GM12878 (cell line): Measurements from ENCODE around the gene PRSS2. TPM values are rescaled to one million over a fixed set of nuclear protein-coding genes. Genes with fewer than 3 reads are reported as not detected.
A peak's percentile ranks its signal among the peaks of the same experiment; 100 is the strongest.

ENCODE experiments used
- CEBPZ ChIP-seq: fragments of 150-350 bp; IDR thresholded peaks from 2 replicates; pipeline ENCODE4 v1.6.1; 2016; ENCODE audit warnings: low read depth, low read length
- EED ChIP-seq: sonication (generic); IDR thresholded peaks from 2 replicates; pipeline ENCODE4 v1.6.1; 2016; ENCODE audit warnings: antibody characterized with exemption, low read depth
- IKZF1 ChIP-seq: fragments of 450-650 bp; conservative IDR thresholded peaks from 2 replicates; pipeline ENCODE4 v1.6.1; 2017; ENCODE audit warnings: antibody characterized with exemption, mild to moderate bottlenecking
- IKZF2 ChIP-seq, 2 experiments: fragments of 450-650 bp; IDR thresholded peaks; 2 replicates each; pipeline ENCODE4 v1.6.1; 2017; ENCODE audit warnings: mild to moderate bottlenecking in 2 of 2, moderate library complexity in 2 of 2
- IRF4 ChIP-seq: IDR thresholded peaks from 2 replicates; pipeline ENCODE4 v1.6.1; 2011; ENCODE audit warnings: low read depth, low read length
- SPI1 ChIP-seq: IDR thresholded peaks from 2 replicates; pipeline ENCODE4 v1.6.1; 2011; ENCODE audit warnings: low read depth, mild to moderate bottlenecking, low read length, moderate library complexity, borderline replicate concordance; ENCODE audit not compliant: insufficient read depth
- TAF1 ChIP-seq: IDR thresholded peaks from 2 replicates; pipeline ENCODE4 v1.6.1; 2011; ENCODE audit warnings: mild to moderate bottlenecking, low read depth, low read length, borderline replicate concordance
- ZNF687 ChIP-seq: fragments of 450-650 bp; IDR thresholded peaks from 2 replicates; pipeline ENCODE4 v1.6.1; 2017; ENCODE audit warnings: mild to moderate bottlenecking, moderate library complexity
- polyA plus RNA-seq, 11 experiments: library from polyadenylated mRNA; depleted of rRNA in 4 of 11; unstranded in 6 of 11; stranded (reverse) in 5 of 11; fragments of >200 nt; fragmentation: Nextera tagmentation in 4 of 11; fragmentation: Illumina TruSeq in 1 of 11; extraction: Ambion mirVana in 4 of 11; extraction: Trizol in 1 of 11; gene quantifications; 1 replicate in 1 of 11; 2 replicates in 10 of 11; pipeline versions ENCODE4 v1.2.1 to v1.2.3, GENCODE V29; 2011 to 2016; ENCODE audit warnings: inconsistent platforms in 2 of 11, missing spikeins in 2 of 11, low read depth in 1 of 11
- total RNA-seq, 4 experiments: library from RNA; depleted of rRNA in 3 of 4; stranded (reverse); fragments of >200 nt in 3 of 4; fragmentation: Illumina TruSeq in 1 of 4; extraction: Trizol in 1 of 4; gene quantifications; 2 replicates each; pipeline versions ENCODE4 v1.2.1 to v1.2.3, GENCODE V29; 2013 to 2021
- TF ChIP-seq, protein P1 (sequence below), 3 experiments: IDR thresholded peaks in 2 of 3; conservative IDR thresholded peaks in 1 of 3; 2 replicates each; pipeline ENCODE4 v1.5.1; 2011; ENCODE audit warnings: low read depth in 3 of 3, low read length in 3 of 3, mild to moderate bottlenecking in 3 of 3, control low read depth in 2 of 3, moderate library complexity in 2 of 3, inconsistent platforms in 1 of 3, mixed read lengths in 1 of 3; ENCODE audit not compliant: control insufficient read depth in 2 of 3, insufficient read depth in 1 of 3; ENCODE audit errors: extremely low read depth in 1 of 3

Gene PRSS2
- total and polyA plus RNA-seq, 10 of the 15 experiments (the other 5 are each of a cell fraction or from before 2014, with no cell fraction given): 0.21 to 28.8 (median 0.41) TPM; not detected in 7

- TF ChIP-seq CEBPZ (no peak), IKZF2 (IDR thresholded peaks at IDR 0.05) (peak; percentile 71 to 77; a peak in 2 of 4 replicates), SPI1 (no peak), EED (no peak), TAF1 (no peak), ZNF687 (no peak), IKZF1 (peak; percentile 57; the same call in 1 of the 2 replicates), IRF4 (no peak)
- TF ChIP-seq, protein P1, sequence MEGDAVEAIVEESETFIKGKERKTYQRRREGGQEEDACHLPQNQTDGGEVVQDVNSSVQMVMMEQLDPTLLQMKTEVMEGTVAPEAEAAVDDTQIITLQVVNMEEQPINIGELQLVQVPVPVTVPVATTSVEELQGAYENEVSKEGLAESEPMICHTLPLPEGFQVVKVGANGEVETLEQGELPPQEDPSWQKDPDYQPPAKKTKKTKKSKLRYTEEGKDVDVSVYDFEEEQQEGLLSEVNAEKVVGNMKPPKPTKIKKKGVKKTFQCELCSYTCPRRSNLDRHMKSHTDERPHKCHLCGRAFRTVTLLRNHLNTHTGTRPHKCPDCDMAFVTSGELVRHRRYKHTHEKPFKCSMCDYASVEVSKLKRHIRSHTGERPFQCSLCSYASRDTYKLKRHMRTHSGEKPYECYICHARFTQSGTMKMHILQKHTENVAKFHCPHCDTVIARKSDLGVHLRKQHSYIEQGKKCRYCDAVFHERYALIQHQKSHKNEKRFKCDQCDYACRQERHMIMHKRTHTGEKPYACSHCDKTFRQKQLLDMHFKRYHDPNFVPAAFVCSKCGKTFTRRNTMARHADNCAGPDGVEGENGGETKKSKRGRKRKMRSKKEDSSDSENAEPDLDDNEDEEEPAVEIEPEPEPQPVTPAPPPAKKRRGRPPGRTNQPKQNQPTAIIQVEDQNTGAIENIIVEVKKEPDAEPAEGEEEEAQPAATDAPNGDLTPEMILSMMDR (IDR thresholded peaks at IDR 0.05 in 2 of 3, conservative IDR thresholded peaks at IDR 0.05 in 1 of 3; ENCODE audit: control insufficient read depth in 2 of 3, extremely low read depth in 1 of 3, insufficient read depth in 1 of 3, low read depth in 3 of 3, low read length in 3 of 3): no peak
- TF ChIP-seq, all 136 proteins: peak for 4
These were observed at the start of gene PRSS2 (continued) for GRCh38 chr7:142770661-142771352.
